Measurements from ENCODE around the gene TTYH3. TPM values are rescaled to one million over a fixed set of nuclear protein-coding genes. Genes with fewer than 3 reads are reported as not detected.

The TTYH3 gene
- total RNA-seq, 2 experiments from 2014 or later, result 23.8 to 63.6 TPM

- Histone ChIP-seq H3K4me3 (ENCODE audit: low read depth, low read length, poor library complexity, severe bottlenecking) (no peak overlapping the region), H3K9me3 (ENCODE audit: low read length) (no peaks in the 10 kb centered on the region), H4K20me1 (ENCODE audit: insufficient read depth, low read length) (no peaks in the 10 kb centered on the region), H2AFZ (ENCODE audit: low read length) (no peak overlapping the region), H3K79me2 (ENCODE audit: insufficient read depth, low read depth, low read length) (no peaks in the 10 kb centered on the region), H3K27ac (ENCODE audit: low read depth, low read length, poor library complexity, severe bottlenecking) (no peak overlapping the region), H3K4me1 (ENCODE audit: insufficient read depth, low read length, poor library complexity, severe bottlenecking) (no peaks in the 10 kb centered on the region), H3K36me3 (ENCODE audit: insufficient read depth, low read length) (no peaks in the 10 kb centered on the region), H3K4me2 (ENCODE audit: low read length) (no peak overlapping the region), H3K9me2 (ENCODE audit: insufficient read depth, low read length) (no peaks in the 10 kb centered on the region)
- TF ChIP-seq EZH2phosphoT487 (IDR thresholded peaks at IDR 0.05; ENCODE audit: borderline replicate concordance, low read depth, low read length) (no peak), CTCF (conservative IDR thresholded peaks at IDR 0.05; ENCODE audit: low read length) (no peak)
- ChIA-PET POLR2A (no interaction called here), CTCF (ENCODE audit: unreplicated experiment) (no interaction called here)
- intact Hi-C loops (cut with micrococcal nuclease; ENCODE audit: unreplicated experiment), result no loop called here
- DNase-seq (ENCODE audit: low spot score), result no peak
- BruUV-seq (replicated peaks), result no TSS peak
Measured at GRCh38 chr7:2593036-2593727, 38.6 kb upstream of the TTYH3 start.

GRCh38 chr7:2594599-2594998 is 37.2 kb upstream of the TTYH3 start:
- H3K4me1 ChIP-seq (ENCODE audit: insufficient read depth, low read length, poor library complexity, severe bottlenecking), result no peaks in the 10 kb centered on the region
- H3K9me2 ChIP-seq (ENCODE audit: insufficient read depth, low read length), result no peaks in the 10 kb centered on the region
- no peaks in the 10 kb centered on the region for H3K9me3 ChIP-seq (ENCODE audit: low read length)
- no peaks in the 10 kb centered on the region for H3K36me3 ChIP-seq (ENCODE audit: insufficient read depth, low read length)
- no peak overlapping the region for H3K4me2 ChIP-seq (ENCODE audit: low read length)
- no peak overlapping the region for H3K4me3 ChIP-seq (ENCODE audit: low read depth, low read length, poor library complexity, severe bottlenecking)
- intact Hi-C loops (cut with micrococcal nuclease; ENCODE audit: unreplicated experiment), result no loop called here
- no peak for DNase-seq (ENCODE audit: low spot score)
- POLR2A ChIA-PET, result no interaction called here
- H4K20me1 ChIP-seq (ENCODE audit: insufficient read depth, low read length), result no peaks in the 10 kb centered on the region
- H2AFZ ChIP-seq (ENCODE audit: low read length), result no peak overlapping the region
- TF ChIP-seq CTCF (conservative IDR thresholded peaks at IDR 0.05; ENCODE audit: low read length), result no peak
- TF ChIP-seq EZH2phosphoT487 (IDR thresholded peaks at IDR 0.05; ENCODE audit: borderline replicate concordance, low read depth, low read length), result no peak
- H3K27ac ChIP-seq (ENCODE audit: low read depth, low read length, poor library complexity, severe bottlenecking), result no peak overlapping the region
- H3K79me2 ChIP-seq (ENCODE audit: insufficient read depth, low read depth, low read length), result no peaks in the 10 kb centered on the region
- no TSS peak for BruUV-seq (replicated peaks)
- CTCF ChIA-PET (ENCODE audit: unreplicated experiment), result interaction anchor here (0.6 kb wide), 1 partner anchor 8 kb away, joined by 4 read pairs; no protein-coding TSS in a partner anchor

- no peaks in the 10 kb centered on the region for H3K36me3 ChIP-seq (ENCODE audit: insufficient read depth, low read length)
- no peak overlapping the region for H2AFZ ChIP-seq (ENCODE audit: low read length)
- BruUV-seq (replicated peaks), result no TSS peak
- DNase-seq (ENCODE audit: low spot score), result no peak
- ChIA-PET POLR2A (interaction anchor here (0.7 kb wide), 1 partner anchor 10 kb away, joined by 9 read pairs; no protein-coding TSS in a partner anchor), CTCF (ENCODE audit: unreplicated experiment) (interaction anchor here (0.6 kb wide), 1 partner anchor 18 kb away, joined by 4 read pairs; no protein-coding TSS in a partner anchor)
- H3K9me3 ChIP-seq (ENCODE audit: low read length), result no peaks in the 10 kb centered on the region
- no peaks in the 10 kb centered on the region for H3K9me2 ChIP-seq (ENCODE audit: insufficient read depth, low read length)
- no peaks in the 10 kb centered on the region for H3K79me2 ChIP-seq (ENCODE audit: insufficient read depth, low read depth, low read length)
- no peak overlapping the region for H3K4me2 ChIP-seq (ENCODE audit: low read length)
- TF ChIP-seq EZH2phosphoT487 (IDR thresholded peaks at IDR 0.05; ENCODE audit: borderline replicate concordance, low read depth, low read length), result no peak
- no peak for TF ChIP-seq CTCF (conservative IDR thresholded peaks at IDR 0.05; ENCODE audit: low read length)
- no peaks in the 10 kb centered on the region for H3K4me1 ChIP-seq (ENCODE audit: insufficient read depth, low read length, poor library complexity, severe bottlenecking)
- no peaks in the 10 kb centered on the region for H4K20me1 ChIP-seq (ENCODE audit: insufficient read depth, low read length)
- intact Hi-C loops (cut with micrococcal nuclease; ENCODE audit: unreplicated experiment), result no loop called here
- H3K4me3 ChIP-seq (ENCODE audit: low read depth, low read length, poor library complexity, severe bottlenecking), result no peak overlapping the region
- H3K27ac ChIP-seq (ENCODE audit: low read depth, low read length, poor library complexity, severe bottlenecking), result no peak overlapping the region
Measured at GRCh38 chr7:2595258-2595860, 36.4 kb upstream of the TTYH3 start.

All from OCI-LY7 (cell line).